ENCODE data around the gene CHRNA4. TPM values are rescaled to one million over a fixed set of nuclear protein-coding genes. Genes with fewer than 3 reads are reported as not detected.

CHRNA4 gene
- total RNA-seq, 2 experiments from 2014 or later: not detected

- no peaks in the 10 kb centered on the region for H3K9me3 Mint-ChIP-seq (ENCODE audit: low read depth)
- intact Hi-C loops (cut with DNase I, micrococcal nuclease): no loop called here
- ATAC-seq: no peak
- CTCF ChIA-PET: interaction anchor here (0.6 to 1.0 kb wide), 2 partner anchors 10 to 63 kb away, joined by 3 to 4 read pairs; no protein-coding TSS in a partner anchor
- peaks cover 2% of the 10 kb centered on the region for H3K4me1 Mint-ChIP-seq
- H3K27me3 Mint-ChIP-seq: peaks cover 6% of the 10 kb centered on the region
- DNase-seq: no peak
- no peak overlapping the region for H3K4me3 Mint-ChIP-seq
- no peak overlapping the region for H3K27ac Mint-ChIP-seq
- POLR2A ChIA-PET: interaction anchor here (0.6 kb wide), 1 partner anchor 269 kb away, joined by 4 read pairs; no protein-coding TSS in a partner anchor
- no peaks in the 10 kb centered on the region for H3K36me3 Mint-ChIP-seq (ENCODE audit: low read depth)
Measured at GRCh38 chr20:63372971-63373885, 12.1 kb upstream of the CHRNA4 start.

- POLR2A ChIA-PET: no interaction called here
- no peak for DNase-seq
- no peak overlapping the region for H3K4me3 Mint-ChIP-seq
- ATAC-seq: no peak
- no peaks in the 10 kb centered on the region for H3K9me3 Mint-ChIP-seq (ENCODE audit: low read depth)
- peaks cover 2% of the 10 kb centered on the region for H3K27me3 Mint-ChIP-seq
- no peak overlapping the region for H3K27ac Mint-ChIP-seq
- H3K36me3 Mint-ChIP-seq (ENCODE audit: low read depth): no peaks in the 10 kb centered on the region
- CTCF ChIA-PET: no interaction called here
- peaks cover 2% of the 10 kb centered on the region for H3K4me1 Mint-ChIP-seq
- intact Hi-C loops (cut with DNase I, micrococcal nuclease): no loop called here
Measured at GRCh38 chr20:63371291-63371865, 10.2 kb upstream of the CHRNA4 start.

- ChIA-PET POLR2A (no interaction called here), CTCF (interaction anchor here (0.9 kb wide), 1 partner anchor 11 kb away, joined by 5 read pairs; no protein-coding TSS in a partner anchor)
- DNase-seq: no peak
- Mint-ChIP-seq H3K4me3 (no peak overlapping the region), H3K36me3 (ENCODE audit: low read depth) (no peaks in the 10 kb centered on the region), H3K27me3 (no peaks in the 10 kb centered on the region), H3K9me3 (ENCODE audit: low read depth) (no peaks in the 10 kb centered on the region), H3K27ac (no peak overlapping the region), H3K4me1 (no peaks in the 10 kb centered on the region)
- intact Hi-C loops (cut with DNase I, micrococcal nuclease): no loop called here
- no peak for ATAC-seq
Measured at GRCh38 chr20:63370618-63371187, 9.6 kb upstream of the CHRNA4 start.

GRCh38 chr20:63369724-63370617, 8.8 kb upstream of the CHRNA4 start:
- no peaks in the 10 kb centered on the region for H3K4me1 Mint-ChIP-seq
- CTCF ChIA-PET: interaction anchor here (0.9 kb wide), 1 partner anchor 12 kb away, joined by 5 read pairs; no protein-coding TSS in a partner anchor
- H3K27ac Mint-ChIP-seq: no peak overlapping the region
- ATAC-seq (no peak), DNase-seq (no peak)
- intact Hi-C loops (cut with DNase I, micrococcal nuclease): no loop called here
- H3K9me3 Mint-ChIP-seq (ENCODE audit: low read depth): no peaks in the 10 kb centered on the region
- H3K4me3 Mint-ChIP-seq: no peak overlapping the region
- H3K27me3 Mint-ChIP-seq: peaks cover 3% of the 10 kb centered on the region
- POLR2A ChIA-PET: no interaction called here
- no peaks in the 10 kb centered on the region for H3K36me3 Mint-ChIP-seq (ENCODE audit: low read depth)

- Mint-ChIP-seq H3K27ac (no peak overlapping the region), H3K27me3 (peaks cover 3% of the 10 kb centered on the region), H3K4me1 (no peaks in the 10 kb centered on the region), H3K9me3 (ENCODE audit: low read depth) (no peaks in the 10 kb centered on the region), H3K4me3 (no peak overlapping the region), H3K36me3 (ENCODE audit: low read depth) (no peaks in the 10 kb centered on the region)
- CTCF ChIA-PET: no interaction called here
- POLR2A ChIA-PET: no interaction called here
- intact Hi-C loops (cut with DNase I, micrococcal nuclease): no loop called here
- no peak for DNase-seq
- ATAC-seq: no peak
Measured at GRCh38 chr20:63369024-63369530, 7.9 kb upstream of the CHRNA4 start.

GRCh38 chr20:63368151-63368550, 7.0 kb upstream of the CHRNA4 start:
- Mint-ChIP-seq H3K4me3 (no peak overlapping the region), H3K9me3 (ENCODE audit: low read depth) (no peaks in the 10 kb centered on the region)
- CTCF ChIA-PET: no interaction called here

GRCh38 chr20:63367446-63368055, 6.4 kb upstream of the CHRNA4 start:
- no peak for DNase-seq

More at GRCh38 chr20:63368151-63368550, 7.0 kb upstream of the CHRNA4 start:
- no peak for ATAC-seq
- POLR2A ChIA-PET: no interaction called here
- intact Hi-C loops (cut with DNase I, micrococcal nuclease): no loop called here
- Mint-ChIP-seq H3K27me3 (peaks cover 3% of the 10 kb centered on the region), H3K36me3 (ENCODE audit: low read depth) (no peaks in the 10 kb centered on the region), H3K27ac (no peak overlapping the region), H3K4me1 (no peaks in the 10 kb centered on the region)
- DNase-seq: no peak

GRCh38 chr20:63366390-63367365, 5.5 kb upstream of the CHRNA4 start:
- CTCF ChIA-PET: no interaction called here
- no peak for DNase-seq
- intact Hi-C loops (cut with DNase I, micrococcal nuclease): no loop called here
- Mint-ChIP-seq H3K27me3 (peaks cover 11% of the 10 kb centered on the region), H3K9me3 (ENCODE audit: low read depth) (no peaks in the 10 kb centered on the region), H3K27ac (no peak overlapping the region), H3K36me3 (ENCODE audit: low read depth) (no peaks in the 10 kb centered on the region), H3K4me1 (no peaks in the 10 kb centered on the region), H3K4me3 (no peak overlapping the region)
- POLR2A ChIA-PET: no interaction called here
- ATAC-seq: no peak

More at GRCh38 chr20:63367446-63368055, 6.4 kb upstream of the CHRNA4 start:
- ATAC-seq: no peak
- CTCF ChIA-PET: no interaction called here
- POLR2A ChIA-PET: no interaction called here
- no peaks in the 10 kb centered on the region for H3K36me3 Mint-ChIP-seq (ENCODE audit: low read depth)
- no peaks in the 10 kb centered on the region for H3K9me3 Mint-ChIP-seq (ENCODE audit: low read depth)
- H3K4me3 Mint-ChIP-seq: no peak overlapping the region
- peaks cover 7% of the 10 kb centered on the region for H3K27me3 Mint-ChIP-seq
- intact Hi-C loops (cut with DNase I, micrococcal nuclease): no loop called here
- no peak overlapping the region for H3K27ac Mint-ChIP-seq
- H3K4me1 Mint-ChIP-seq: no peaks in the 10 kb centered on the region

- ATAC-seq: no peak
- no peak overlapping the region for H3K4me3 Mint-ChIP-seq
- no peaks in the 10 kb centered on the region for H3K9me3 Mint-ChIP-seq (ENCODE audit: low read depth)
- DNase-seq: no peak
- H3K27ac Mint-ChIP-seq: no peak overlapping the region
- intact Hi-C loops (cut with DNase I, micrococcal nuclease): no loop called here
- H3K36me3 Mint-ChIP-seq (ENCODE audit: low read depth): no peaks in the 10 kb centered on the region
- CTCF ChIA-PET: no interaction called here
- POLR2A ChIA-PET: no interaction called here
- H3K27me3 Mint-ChIP-seq: peaks cover 11% of the 10 kb centered on the region
- H3K4me1 Mint-ChIP-seq: no peaks in the 10 kb centered on the region
Measured at GRCh38 chr20:63365601-63366389, 4.6 kb upstream of the CHRNA4 start.
